K562 (cell line): ENCODE measurements around the gene LMNTD2. TPM values are rescaled to one million over a fixed set of nuclear protein-coding genes. Genes with fewer than 3 reads are reported as not detected.

Experiments used
- BDP1 ChIP-seq: IDR thresholded peaks from 3 replicates; pipeline ENCODE4 v1.6.1; 2011; ENCODE audit not compliant: insufficient read length, insufficient read depth
- FOXJ3 ChIP-seq: sonication (generic); formaldehyde crosslinking; IDR thresholded peaks from 2 replicates; pipeline ENCODE4 v1.4.0; 2020; ENCODE audit warnings: mild to moderate bottlenecking, missing genetic modification reagents
- FOXP1 ChIP-seq: sonication (generic); formaldehyde crosslinking; IDR thresholded peaks from 2 replicates; pipeline ENCODE4 v1.8.0; 2022; ENCODE audit warnings: mild to moderate bottlenecking, missing genetic modification reagents
- HNRNPH1 ChIP-seq: fragments of 200-400 bp; formaldehyde crosslinking; optimal IDR thresholded peaks from 2 replicates; pipeline ENCODE3; 2017; ENCODE audit warnings: low read depth, mild to moderate bottlenecking, low read length, moderate library complexity
- KDM5B ChIP-seq: fragments of 200-600 bp; sonication (generic); IDR thresholded peaks from 2 replicates; pipeline ENCODE4 v1.6.1; 2012; ENCODE audit warnings: low read depth, mild to moderate bottlenecking, moderate library complexity, low read length, control low read depth, inconsistent platforms; ENCODE audit not compliant: insufficient replicate concordance
- MAZ ChIP-seq, 2 experiments: fragments of 450-650 bp in 1 of 2; sonication (generic) in 1 of 2; formaldehyde crosslinking; IDR thresholded peaks in 1 of 2; conservative IDR thresholded peaks in 1 of 2; 2 replicates each; pipeline versions ENCODE4 v1.4.0 to v1.5.0; 2020; ENCODE audit warnings: mild to moderate bottlenecking in 1 of 2, missing genetic modification reagents in 1 of 2
- NCOA4 ChIP-seq: fragments of 450-650 bp; IDR thresholded peaks from 2 replicates; pipeline ENCODE4 v1.6.1; 2018; ENCODE audit warnings: mild to moderate bottlenecking; ENCODE audit not compliant: partially characterized antibody
- PHF8 ChIP-seq: fragments of 200-600 bp; sonication (generic); IDR thresholded peaks from 2 replicates; pipeline ENCODE4 v1.6.1; 2012; ENCODE audit warnings: mixed run types, mild to moderate bottlenecking, inconsistent platforms, low read length, moderate library complexity, borderline replicate concordance
- POLR2H ChIP-seq: IDR thresholded peaks from 2 replicates; pipeline ENCODE4 v1.6.1; 2016; ENCODE audit warnings: missing genetic modification characterization, low read depth, mild to moderate bottlenecking, control low read depth, missing compliant biosample characterization, moderate library complexity
- RBM17 ChIP-seq: fragments of 200-400 bp; formaldehyde crosslinking; IDR thresholded peaks from 2 replicates; pipeline ENCODE4 v1.6.1; 2017; ENCODE audit warnings: low read depth, mild to moderate bottlenecking, low read length, borderline replicate concordance
- SETDB1 ChIP-seq: IDR thresholded peaks from one replicate; pipeline ENCODE4 v1.6.1; 2012; ENCODE audit warnings: low read length, control low read depth, inconsistent platforms
- SP2 ChIP-seq: IDR thresholded peaks from 2 replicates; pipeline ENCODE4 v1.6.1; 2011; ENCODE audit warnings: mild to moderate bottlenecking, low read depth, low read length, moderate library complexity; ENCODE audit not compliant: poor library complexity, severe bottlenecking; ENCODE audit errors: extremely low read depth
- STAT5B ChIP-seq: fragments of 250-450 bp; sonication (Bioruptor Pico); IDR thresholded peaks from 2 replicates; pipeline ENCODE4 v1.8.0; 2021; ENCODE audit warnings: mild to moderate bottlenecking, inconsistent platforms
- ZNF239 ChIP-seq: fragments of 250-450 bp; sonication (Bioruptor Pico); IDR thresholded peaks from 2 replicates; pipeline ENCODE4 v1.4.0; 2020; ENCODE audit warnings: mild to moderate bottlenecking
- polyA plus RNA-seq, 8 experiments: library from polyadenylated mRNA; depleted of rRNA in 4 of 8; stranded (reverse) in 5 of 8; unstranded in 3 of 8; fragments of >200 nt; fragmentation: Nextera tagmentation in 2 of 8; fragmentation: Illumina TruSeq in 1 of 8; extraction: Ambion mirVana in 2 of 8; extraction: Trizol in 1 of 8; gene quantifications; 2 replicates each; pipeline versions ENCODE4 v1.2.1 to v1.2.3, GENCODE V29; 2011 to 2014; ENCODE audit warnings: inconsistent platforms in 1 of 8, missing spikeins in 1 of 8
- total RNA-seq, 7 experiments: library from RNA; depleted of rRNA in 6 of 7; stranded (reverse); fragments of >200 nt in 6 of 7; fragmentation: Illumina TruSeq in 2 of 7; extraction: Trizol in 2 of 7; gene quantifications; 2 replicates each; pipeline versions ENCODE4 v1.2.1 to v1.2.3, GENCODE V29; 2011 to 2021; ENCODE audit warnings: low replicate concordance in 1 of 7
- TF ChIP-seq, protein P1 (sequence below), 2 experiments: IDR thresholded peaks in 1 of 2; conservative IDR thresholded peaks in 1 of 2; 2 replicates each; pipeline ENCODE4 v1.6.1; 2016; ENCODE audit warnings: low read depth in 2 of 2, mild to moderate bottlenecking in 1 of 2, missing compliant biosample characterization in 1 of 2, missing genetic modification characterization in 1 of 2, moderate library complexity in 1 of 2
- TF ChIP-seq, protein P2 (sequence below): IDR thresholded peaks from 2 replicates; pipeline ENCODE4 v1.6.1; 2011; ENCODE audit not compliant: insufficient read length; ENCODE audit errors: extremely low read depth
- TF ChIP-seq, protein P3 (sequence below), 2 experiments: fragments of 450-650 bp in 1 of 2; sonication (generic) in 1 of 2; formaldehyde crosslinking; conservative IDR thresholded peaks; 2 replicates each; pipeline versions ENCODE4 v1.4.0 to v1.8.1; 2020 to 2022; ENCODE audit warnings: mild to moderate bottlenecking in 1 of 2, missing genetic modification reagents in 1 of 2
- TF ChIP-seq, protein P4 (sequence below): fragments of 150-350 bp; IDR thresholded peaks from 2 replicates; pipeline ENCODE4 v1.6.1; 2014; ENCODE audit warnings: low read depth, mild to moderate bottlenecking, low read length, borderline replicate concordance

Gene LMNTD2
- total and polyA plus RNA-seq, 9 of the 15 experiments (the other 6 are each of a cell fraction or from before 2014, with no cell fraction given): 0.48 to 4.2 (median 1.5) TPM; not detected in 3

- peak; percentile 15; the same call in 1 of the 2 replicates for TF ChIP-seq ZNF239 (CRISPR knock-in tag)
- TF ChIP-seq, protein P1, sequence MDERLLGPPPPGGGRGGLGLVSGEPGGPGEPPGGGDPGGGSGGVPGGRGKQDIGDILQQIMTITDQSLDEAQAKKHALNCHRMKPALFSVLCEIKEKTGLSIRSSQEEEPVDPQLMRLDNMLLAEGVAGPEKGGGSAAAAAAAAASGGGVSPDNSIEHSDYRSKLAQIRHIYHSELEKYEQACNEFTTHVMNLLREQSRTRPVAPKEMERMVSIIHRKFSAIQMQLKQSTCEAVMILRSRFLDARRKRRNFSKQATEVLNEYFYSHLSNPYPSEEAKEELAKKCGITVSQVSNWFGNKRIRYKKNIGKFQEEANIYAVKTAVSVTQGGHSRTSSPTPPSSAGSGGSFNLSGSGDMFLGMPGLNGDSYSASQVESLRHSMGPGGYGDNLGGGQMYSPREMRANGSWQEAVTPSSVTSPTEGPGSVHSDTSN (CRISPR knock-in tag; IDR thresholded peaks at IDR 0.05; ENCODE audit: low read depth): 0 out of 2 replicates have a peak, but pooled peaks have one; percentile 36
- TF ChIP-seq, protein P1 (tag; conservative IDR thresholded peaks at IDR 0.05; ENCODE audit: low read depth): no peak
- TF ChIP-seq HNRNPH1: no peak
- no peak for TF ChIP-seq STAT5B (CRISPR knock-in tag)
- TF ChIP-seq RBM17: no peak
- TF ChIP-seq MAZ (CRISPR knock-in tag; conservative IDR thresholded peaks at IDR 0.05 in 1 of 2, IDR thresholded peaks at IDR 0.05 in 1 of 2): peak in 1 of 2 experiments; percentile 88; a peak in 2 of 4 replicates
- TF ChIP-seq POLR2H (tag): no peak; the same call in 1 of the 2 replicates
- TF ChIP-seq, protein P2, sequence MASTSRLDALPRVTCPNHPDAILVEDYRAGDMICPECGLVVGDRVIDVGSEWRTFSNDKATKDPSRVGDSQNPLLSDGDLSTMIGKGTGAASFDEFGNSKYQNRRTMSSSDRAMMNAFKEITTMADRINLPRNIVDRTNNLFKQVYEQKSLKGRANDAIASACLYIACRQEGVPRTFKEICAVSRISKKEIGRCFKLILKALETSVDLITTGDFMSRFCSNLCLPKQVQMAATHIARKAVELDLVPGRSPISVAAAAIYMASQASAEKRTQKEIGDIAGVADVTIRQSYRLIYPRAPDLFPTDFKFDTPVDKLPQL: no peak
- no peak for TF ChIP-seq BDP1
- TF ChIP-seq NCOA4: no peak
- TF ChIP-seq FOXJ3 (CRISPR knock-in tag): no peak
- no peak for TF ChIP-seq SP2
- peak; percentile 58 for TF ChIP-seq KDM5B
- no peak for TF ChIP-seq SETDB1
- TF ChIP-seq PHF8: peak; percentile 88
- TF ChIP-seq, protein P3, sequence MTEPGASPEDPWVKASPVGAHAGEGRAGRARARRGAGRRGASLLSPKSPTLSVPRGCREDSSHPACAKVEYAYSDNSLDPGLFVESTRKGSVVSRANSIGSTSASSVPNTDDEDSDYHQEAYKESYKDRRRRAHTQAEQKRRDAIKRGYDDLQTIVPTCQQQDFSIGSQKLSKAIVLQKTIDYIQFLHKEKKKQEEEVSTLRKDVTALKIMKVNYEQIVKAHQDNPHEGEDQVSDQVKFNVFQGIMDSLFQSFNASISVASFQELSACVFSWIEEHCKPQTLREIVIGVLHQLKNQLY (CRISPR knock-in tag; conservative IDR thresholded peaks at IDR 0.05): peak in 1 of 2 experiments; percentile 58; a peak in 1 of 4 replicates
- TF ChIP-seq, protein P4, sequence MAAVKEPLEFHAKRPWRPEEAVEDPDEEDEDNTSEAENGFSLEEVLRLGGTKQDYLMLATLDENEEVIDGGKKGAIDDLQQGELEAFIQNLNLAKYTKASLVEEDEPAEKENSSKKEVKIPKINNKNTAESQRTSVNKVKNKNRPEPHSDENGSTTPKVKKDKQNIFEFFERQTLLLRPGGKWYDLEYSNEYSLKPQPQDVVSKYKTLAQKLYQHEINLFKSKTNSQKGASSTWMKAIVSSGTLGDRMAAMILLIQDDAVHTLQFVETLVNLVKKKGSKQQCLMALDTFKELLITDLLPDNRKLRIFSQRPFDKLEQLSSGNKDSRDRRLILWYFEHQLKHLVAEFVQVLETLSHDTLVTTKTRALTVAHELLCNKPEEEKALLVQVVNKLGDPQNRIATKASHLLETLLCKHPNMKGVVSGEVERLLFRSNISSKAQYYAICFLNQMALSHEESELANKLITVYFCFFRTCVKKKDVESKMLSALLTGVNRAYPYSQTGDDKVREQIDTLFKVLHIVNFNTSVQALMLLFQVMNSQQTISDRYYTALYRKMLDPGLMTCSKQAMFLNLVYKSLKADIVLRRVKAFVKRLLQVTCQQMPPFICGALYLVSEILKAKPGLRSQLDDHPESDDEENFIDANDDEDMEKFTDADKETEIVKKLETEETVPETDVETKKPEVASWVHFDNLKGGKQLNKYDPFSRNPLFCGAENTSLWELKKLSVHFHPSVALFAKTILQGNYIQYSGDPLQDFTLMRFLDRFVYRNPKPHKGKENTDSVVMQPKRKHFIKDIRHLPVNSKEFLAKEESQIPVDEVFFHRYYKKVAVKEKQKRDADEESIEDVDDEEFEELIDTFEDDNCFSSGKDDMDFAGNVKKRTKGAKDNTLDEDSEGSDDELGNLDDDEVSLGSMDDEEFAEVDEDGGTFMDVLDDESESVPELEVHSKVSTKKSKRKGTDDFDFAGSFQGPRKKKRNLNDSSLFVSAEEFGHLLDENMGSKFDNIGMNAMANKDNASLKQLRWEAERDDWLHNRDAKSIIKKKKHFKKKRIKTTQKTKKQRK: no peak
- TF ChIP-seq FOXP1 (CRISPR knock-in tag): no peak; the same call in 1 of the 2 replicates
Measured at GRCh38 chr11:506995-507726, 53.4 kb downstream of the LMNTD2 start, which contains the start of gene RNH1 (continued).
